A673 (cell line): Measurements from ENCODE around the gene ADAMTS1. TPM values are rescaled to one million over a fixed set of nuclear protein-coding genes. Genes with fewer than 3 reads are reported as not detected.
"Not testable (repeated sequence)": the region's sequence is repeated elsewhere in the genome, so short reads cannot be mapped to it uniquely, and the experiment has no call there.

Source experiments
- BruUV-seq: library from RNA; stranded (reverse); fragments of 400-500 nt; replicated peaks from 2 replicates; lab custom pipeline; 2021; lab: Mats Ljungman, UMichigan
- CTCF ChIA-PET: fragments of 300-600 bp; sonication (Branson Sonifier 250); formaldehyde crosslinking; loops from one replicate; lab custom pipeline; 2022; ENCODE audit warnings: antibody characterized with exemption; lab: Charles Lee
- POLR2A ChIA-PET: fragments of 300-600 bp; sonication (Branson Sonifier 250); formaldehyde crosslinking; loops from one replicate; lab custom pipeline; 2022; ENCODE audit warnings: antibody characterized with exemption; ENCODE audit not compliant: low non-redundant PET; lab: Charles Lee
- DNase-seq: peaks from one replicate; pipeline ENCODE4 v3.0.0-alpha.2; 2015; ENCODE audit warnings: low spot score
- H3K27ac ChIP-seq: fragments of 200-600 bp; sonication (generic); 2 replicates; pipeline ENCODE4 v1.5.1; 2016; ENCODE audit warnings: mixed run types, low read depth, mild to moderate bottlenecking, mixed read lengths, antibody characterized with exemption, low read length; ENCODE audit not compliant: poor library complexity, severe bottlenecking
- H3K27me3 ChIP-seq: fragments of 200-600 bp; sonication (generic); replicated peaks from 2 replicates; pipeline ENCODE4 v1.6.1; 2017; ENCODE audit warnings: mixed run types, low read depth, mild to moderate bottlenecking, mixed read lengths, antibody characterized with exemption, low read length; ENCODE audit not compliant: insufficient read depth, poor library complexity
- H3K36me3 ChIP-seq: fragments of 200-600 bp; sonication (generic); 2 replicates; pipeline ENCODE4 v1.6.1; 2016; ENCODE audit warnings: mixed run types, mild to moderate bottlenecking, mixed read lengths, antibody characterized with exemption, low read length; ENCODE audit not compliant: insufficient read depth, poor library complexity, severe bottlenecking
- H3K4me1 ChIP-seq: fragments of 200-600 bp; sonication (generic); 2 replicates; pipeline ENCODE4 v1.6.1; 2017; ENCODE audit warnings: mixed run types, mild to moderate bottlenecking, mixed read lengths, antibody characterized with exemption, low read length; ENCODE audit not compliant: insufficient read depth, poor library complexity, severe bottlenecking
- H3K4me3 ChIP-seq: fragments of 200-600 bp; sonication (generic); 2 replicates; pipeline ENCODE4 v1.5.1; 2016; ENCODE audit warnings: low read depth, mixed run types, mild to moderate bottlenecking, mixed read lengths, low read length; ENCODE audit not compliant: poor library complexity, severe bottlenecking
- H3K9me3 ChIP-seq: fragments of 200-600 bp; sonication (generic); 2 replicates; pipeline ENCODE4 v1.6.1; 2016; ENCODE audit warnings: mixed run types, low read depth, mild to moderate bottlenecking, mixed read lengths, antibody characterized with exemption, low read length; ENCODE audit not compliant: poor library complexity, severe bottlenecking
- EZH2 ChIP-seq: fragments of 200-600 bp; sonication (generic); IDR thresholded peaks from 2 replicates; pipeline ENCODE4 v1.6.1; 2017; ENCODE audit warnings: borderline replicate concordance, low read depth, mild to moderate bottlenecking, mixed read lengths, antibody characterized with exemption, low read length; ENCODE audit not compliant: poor library complexity, severe bottlenecking
- intact Hi-C: fragments of 100-400 bp; cut with micrococcal nuclease; formaldehyde crosslinking; loops from one replicate; pipeline ENCODE4 v1.10.0; 2022; ENCODE audit not compliant: unreplicated experiment
- total RNA-seq: library from RNA; stranded (reverse); gene quantifications from 2 replicates; pipeline ENCODE4 v1.2.3, GENCODE V29; 2021
- TF ChIP-seq, protein P1 (sequence below): fragments of 300-800, 200-600 bp; sonication (generic); conservative IDR thresholded peaks from 2 replicates; pipeline ENCODE4 v1.5.1; 2017; ENCODE audit warnings: low read depth, mild to moderate bottlenecking, antibody characterized with exemption, low read length, moderate library complexity, mixed read lengths

ADAMTS1 gene
- total RNA-seq, 1 experiment from 2014 or later = 17.9 TPM

DNA sequence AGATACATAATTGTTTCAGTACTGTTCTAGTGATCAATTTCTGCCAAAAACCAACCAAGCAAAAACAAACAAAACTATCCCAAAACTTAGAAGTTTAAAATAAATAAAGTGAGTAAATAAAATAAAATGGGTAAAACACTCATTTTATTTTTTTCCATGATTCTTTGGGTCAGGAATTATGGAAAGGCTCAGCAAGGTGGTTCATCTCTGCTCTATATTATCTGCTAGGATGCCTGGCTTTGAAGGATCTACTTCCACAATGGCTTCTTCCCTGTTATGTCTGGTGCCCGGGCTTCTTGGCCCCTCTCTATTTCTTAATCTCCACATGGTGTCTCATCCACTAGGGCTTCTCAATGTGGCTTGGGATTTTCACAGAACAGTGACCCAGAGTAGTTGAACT is 29.1 kb upstream of the ADAMTS1 start:
- TF ChIP-seq, protein P1, sequence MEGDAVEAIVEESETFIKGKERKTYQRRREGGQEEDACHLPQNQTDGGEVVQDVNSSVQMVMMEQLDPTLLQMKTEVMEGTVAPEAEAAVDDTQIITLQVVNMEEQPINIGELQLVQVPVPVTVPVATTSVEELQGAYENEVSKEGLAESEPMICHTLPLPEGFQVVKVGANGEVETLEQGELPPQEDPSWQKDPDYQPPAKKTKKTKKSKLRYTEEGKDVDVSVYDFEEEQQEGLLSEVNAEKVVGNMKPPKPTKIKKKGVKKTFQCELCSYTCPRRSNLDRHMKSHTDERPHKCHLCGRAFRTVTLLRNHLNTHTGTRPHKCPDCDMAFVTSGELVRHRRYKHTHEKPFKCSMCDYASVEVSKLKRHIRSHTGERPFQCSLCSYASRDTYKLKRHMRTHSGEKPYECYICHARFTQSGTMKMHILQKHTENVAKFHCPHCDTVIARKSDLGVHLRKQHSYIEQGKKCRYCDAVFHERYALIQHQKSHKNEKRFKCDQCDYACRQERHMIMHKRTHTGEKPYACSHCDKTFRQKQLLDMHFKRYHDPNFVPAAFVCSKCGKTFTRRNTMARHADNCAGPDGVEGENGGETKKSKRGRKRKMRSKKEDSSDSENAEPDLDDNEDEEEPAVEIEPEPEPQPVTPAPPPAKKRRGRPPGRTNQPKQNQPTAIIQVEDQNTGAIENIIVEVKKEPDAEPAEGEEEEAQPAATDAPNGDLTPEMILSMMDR = no peak
- no peak for TF ChIP-seq EZH2
- H3K4me3 ChIP-seq = no peak overlapping the region
- ChIA-PET CTCF (no interaction called here), POLR2A (no interaction called here)
- H3K9me3 ChIP-seq = peaks cover 3% of the 10 kb centered on the region
- no TSS peak for BruUV-seq
- intact Hi-C loops = no loop called here
- H3K4me1 ChIP-seq = no peaks in the 10 kb centered on the region
- no peaks in the 10 kb centered on the region for H3K36me3 ChIP-seq
- DNase-seq = no peak
- H3K27me3 ChIP-seq = no peaks in the 10 kb centered on the region
- H3K27ac ChIP-seq = no peak overlapping the region

DNA sequence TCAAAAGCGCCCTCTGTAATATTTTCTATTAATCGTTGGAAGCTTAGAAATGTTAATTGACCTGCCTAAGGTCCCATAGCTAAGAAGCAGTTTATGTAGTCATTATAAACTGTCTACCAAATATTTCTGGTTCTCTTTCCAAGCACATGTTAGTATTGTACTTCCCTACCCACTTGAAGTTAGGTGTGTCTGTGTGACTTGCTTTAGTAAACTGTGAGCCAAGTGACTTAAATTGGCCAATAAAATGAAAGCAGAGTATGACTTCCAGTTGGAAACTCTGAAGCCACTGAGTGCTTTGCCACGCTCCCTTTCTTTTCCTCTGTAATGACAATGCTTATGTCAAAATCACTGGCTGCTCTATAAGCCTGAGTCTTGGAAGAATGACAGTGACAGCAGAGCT is 20.6 kb upstream of the ADAMTS1 start:
- intact Hi-C loops = loop anchor here (5.0 kb wide), 1 partner anchor 1461 kb away; no protein-coding TSS in a partner anchor
- Histone ChIP-seq H3K4me1 (no peaks in the 10 kb centered on the region), H3K27me3 (no peaks in the 10 kb centered on the region), H3K4me3 (no peak overlapping the region), H3K27ac (no peak overlapping the region), H3K9me3 (peaks cover under 1% of the 10 kb centered on the region), H3K36me3 (no peaks in the 10 kb centered on the region)
- TF ChIP-seq EZH2 = no peak
- TF ChIP-seq, protein P1 = no peak
- ChIA-PET POLR2A (no interaction called here), CTCF (no interaction called here)
- no peak for DNase-seq
- no TSS peak for BruUV-seq

DNA sequence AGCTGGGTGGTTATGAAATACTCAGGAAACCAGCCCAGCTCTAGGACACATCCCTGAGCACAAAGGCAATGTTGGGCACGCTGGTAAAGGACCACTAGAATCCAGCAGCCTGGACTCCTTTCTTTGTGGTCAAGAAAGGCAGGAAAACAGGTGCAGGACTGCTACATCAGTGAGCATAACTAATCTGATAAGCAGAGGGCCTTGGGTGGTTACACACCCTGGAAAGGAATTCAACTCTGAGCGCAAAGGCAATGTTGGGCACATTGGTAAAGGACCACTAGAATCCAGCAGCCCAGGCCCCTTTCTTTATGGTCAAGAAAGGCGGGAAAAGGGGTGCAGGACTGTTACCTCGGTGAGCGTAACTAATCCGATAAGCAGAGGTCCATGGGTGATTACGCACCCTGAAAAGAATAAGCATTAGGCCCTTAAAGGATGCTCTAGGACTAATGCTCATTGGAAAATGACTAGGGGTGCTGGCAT is 11.7 kb upstream of the ADAMTS1 start:
- H3K27ac ChIP-seq, H3K4me3 ChIP-seq, H3K4me1 ChIP-seq, intact Hi-C loops, POLR2A ChIA-PET, H3K9me3 ChIP-seq, DNase-seq, BruUV-seq, CTCF ChIA-PET, H3K36me3 ChIP-seq, H3K27me3 ChIP-seq: not testable (repeated sequence)

DNA sequence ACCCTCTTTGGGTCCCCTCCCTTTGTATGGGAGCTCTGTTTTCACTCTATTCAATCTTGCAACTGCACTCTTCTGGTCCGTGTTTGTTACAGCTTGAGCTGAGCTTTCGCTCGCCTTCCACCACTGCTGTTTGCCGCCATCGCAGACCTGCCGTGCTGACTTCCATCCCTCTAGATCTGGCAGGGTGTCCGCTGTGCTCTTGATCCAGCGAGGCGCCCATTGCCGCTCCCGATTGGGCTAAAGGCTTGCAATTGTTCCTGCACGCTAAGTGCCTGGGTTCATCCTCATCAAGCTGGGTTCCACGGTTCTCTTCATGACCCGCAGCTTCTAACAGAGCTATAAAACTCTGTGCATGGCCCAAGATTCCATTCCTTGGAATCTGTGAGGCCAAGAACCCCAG is 9.5 kb upstream of the ADAMTS1 start:
- intact Hi-C loops = loop anchor here (5.0 kb wide), 1 partner anchor 948 kb away; no protein-coding TSS in a partner anchor
- H3K9me3 ChIP-seq, DNase-seq, H3K27me3 ChIP-seq, H3K4me3 ChIP-seq, POLR2A ChIA-PET, H3K36me3 ChIP-seq, CTCF ChIA-PET, BruUV-seq, H3K4me1 ChIP-seq, H3K27ac ChIP-seq: not testable (repeated sequence)
